Activated T-cell treated with anti-CD3 and anti-CD28 coated beads for 24 hours (primary cell): ENCODE results near the gene HM13.
"Not testable (repeated sequence)": the region's sequence is repeated elsewhere in the genome, so short reads cannot be mapped to it uniquely, and the experiment has no call there.

Source experiments
- DNase-seq: peaks from one replicate; pipeline ENCODE4 v3.0.0-alpha.2; 2020; ENCODE audit warnings: low read depth

Gene HM13

GRCh38 chr20:31612271-31612640 lies 98.0 kb downstream of the HM13 start:
- not testable (repeated sequence) for DNase-seq

- no peak for DNase-seq
Measured at GRCh38 chr20:31615416-31615815, 101.2 kb downstream of the HM13 start.

- no peak for DNase-seq
Measured at GRCh38 chr20:31617432-31618104, 103.3 kb downstream of the HM13 start.
